Non-pigmented ciliary epithelial cell (primary cell): ENCODE results near the gene TLR4.

Source experiments
- DNase-seq: peaks from one replicate; pipeline ENCODE4 v3.0.0-alpha.2; 2010; ENCODE audit warnings: low read depth

Gene TLR4

GRCh38 chr9:117715411-117715989 lies 11.3 kb downstream of the TLR4 start:
- DNase-seq = no peak

GRCh38 chr9:117718085-117718484 lies 13.9 kb downstream of the TLR4 start:
- DNase-seq = no peak

GRCh38 chr9:117718701-117719100 lies 14.5 kb downstream of the TLR4 start:
- no peak for DNase-seq

- DNase-seq = no peak
These were observed 15.1 kb downstream of the TLR4 start for GRCh38 chr9:117719161-117719920.

- no peak for DNase-seq
These were observed 15.9 kb downstream of the TLR4 start for GRCh38 chr9:117720066-117720465.

- DNase-seq = no peak
These were observed 16.4 kb downstream of the TLR4 start for GRCh38 chr9:117720555-117720954.

GRCh38 chr9:117720987-117721386 lies 16.8 kb downstream of the TLR4 start:
- no peak for DNase-seq

GRCh38 chr9:117722108-117722761 lies 18.0 kb downstream of the TLR4 start:
- no peak for DNase-seq

- no peak for DNase-seq
These were observed 19.9 kb downstream of the TLR4 start for GRCh38 chr9:117723986-117724625.

GRCh38 chr9:117725426-117725887 lies 21.3 kb downstream of the TLR4 start:
- no peak for DNase-seq

GRCh38 chr9:117729375-117729774 lies 25.2 kb downstream of the TLR4 start:
- no peak for DNase-seq

- DNase-seq = no peak
These were observed 28.3 kb downstream of the TLR4 start for GRCh38 chr9:117732494-117732893.

GRCh38 chr9:117733465-117733864 lies 29.3 kb downstream of the TLR4 start:
- no peak for DNase-seq

GRCh38 chr9:117734082-117734481 lies 29.9 kb downstream of the TLR4 start:
- DNase-seq = no peak

GRCh38 chr9:117734523-117735314 lies 30.5 kb downstream of the TLR4 start:
- DNase-seq = peak; percentile 53

- DNase-seq = no peak
These were observed 33.6 kb downstream of the TLR4 start for GRCh38 chr9:117737721-117738226.

GRCh38 chr9:117739206-117739605 lies 35.0 kb downstream of the TLR4 start:
- no peak for DNase-seq

- DNase-seq = no peak
These were observed 35.6 kb downstream of the TLR4 start for GRCh38 chr9:117739624-117740347.

GRCh38 chr9:117742131-117742530 lies 37.9 kb downstream of the TLR4 start:
- no peak for DNase-seq

GRCh38 chr9:117744369-117744768 lies 40.2 kb downstream of the TLR4 start:
- DNase-seq = no peak

- no peak for DNase-seq
These were observed 40.7 kb downstream of the TLR4 start for GRCh38 chr9:117744856-117745389.
